ENCODE data around the gene SEC61B.

- TF ChIP-seq CTCF (IDR thresholded peaks at IDR 0.05) = no peak
- no peak for TF ChIP-seq ZFX (IDR thresholded peaks at IDR 0.05; ENCODE audit: borderline replicate concordance)
These were observed 41.9 kb upstream of the SEC61B start for GRCh38 chr9:99180199-99180598.

Measured in 22Rv1 (cell line).